GM12878 (cell line): Measurements from ENCODE around the gene C16orf92. TPM values are rescaled to one million over a fixed set of nuclear protein-coding genes. Genes with fewer than 3 reads are reported as not detected.

Experiments
- BCL3 ChIP-seq: IDR thresholded peaks from 2 replicates; pipeline ENCODE4 v1.6.1; 2011; ENCODE audit warnings: borderline replicate concordance, low read depth, mild to moderate bottlenecking, moderate library complexity, low read length; ENCODE audit not compliant: insufficient read depth, poor library complexity, severe bottlenecking
- CBX3 ChIP-seq: fragments of 200-600 bp; sonication (generic); IDR thresholded peaks from 2 replicates; pipeline ENCODE4 v1.6.1; 2016; ENCODE audit warnings: low read depth, borderline replicate concordance
- CBX5 ChIP-seq: sonication (generic); IDR thresholded peaks from 2 replicates; pipeline ENCODE4 v1.6.1; 2016; ENCODE audit warnings: low read depth, moderate library complexity, mild to moderate bottlenecking, inconsistent platforms
- CHD4 ChIP-seq: fragments of 200-600 bp; sonication (generic); IDR thresholded peaks from 2 replicates; pipeline ENCODE4 v1.6.1; 2016; ENCODE audit warnings: mild to moderate bottlenecking
- EGR1 ChIP-seq, 2 experiments: IDR thresholded peaks; 1 replicate in 1 of 2; 2 replicates in 1 of 2; pipeline ENCODE4 v1.6.1; 2011 to 2012; ENCODE audit warnings: low read depth in 2 of 2, low read length in 2 of 2, borderline replicate concordance in 1 of 2, mild to moderate bottlenecking in 1 of 2, moderate library complexity in 1 of 2
- IKZF1 ChIP-seq: fragments of 450-650 bp; conservative IDR thresholded peaks from 2 replicates; pipeline ENCODE4 v1.6.1; 2017; ENCODE audit warnings: antibody characterized with exemption, mild to moderate bottlenecking
- KLF5 ChIP-seq: fragments of 450-650 bp; IDR thresholded peaks from 2 replicates; pipeline ENCODE4 v1.6.1; 2014; ENCODE audit warnings: mild to moderate bottlenecking; ENCODE audit not compliant: partially characterized antibody
- NKRF ChIP-seq: fragments of 450-650 bp; conservative IDR thresholded peaks from 2 replicates; pipeline ENCODE4 v1.6.1; 2017; ENCODE audit warnings: mild to moderate bottlenecking, moderate library complexity
- PRDM15 ChIP-seq: fragments of 450-650 bp; formaldehyde crosslinking; IDR thresholded peaks from 2 replicates; pipeline ENCODE4 v1.4.0; 2020; ENCODE audit warnings: mild to moderate bottlenecking, moderate library complexity
- REST ChIP-seq: IDR thresholded peaks from 2 replicates; pipeline ENCODE4 v1.6.1; 2012; ENCODE audit warnings: mild to moderate bottlenecking, low read depth, low read length
- SREBF1 ChIP-seq: IDR thresholded peaks from 2 replicates; pipeline ENCODE4 v1.6.1; 2012; ENCODE audit warnings: mild to moderate bottlenecking, low read length
- SREBF2 ChIP-seq: IDR thresholded peaks from 2 replicates; pipeline ENCODE4 v1.6.1; 2012; ENCODE audit warnings: mild to moderate bottlenecking, low read length
- TCF7 ChIP-seq: IDR thresholded peaks from 2 replicates; pipeline ENCODE4 v1.6.1; 2014; ENCODE audit warnings: antibody characterized with exemption, borderline replicate concordance
- ZNF217 ChIP-seq: fragments of 450-650 bp; IDR thresholded peaks from 2 replicates; pipeline ENCODE4 v1.6.1; 2017; ENCODE audit warnings: antibody characterized with exemption, mild to moderate bottlenecking
- polyA plus RNA-seq, 11 experiments: library from polyadenylated mRNA; depleted of rRNA in 4 of 11; unstranded in 6 of 11; stranded (reverse) in 5 of 11; fragments of >200 nt; fragmentation: Nextera tagmentation in 4 of 11; fragmentation: Illumina TruSeq in 1 of 11; extraction: Ambion mirVana in 4 of 11; extraction: Trizol in 1 of 11; gene quantifications; 1 replicate in 1 of 11; 2 replicates in 10 of 11; pipeline versions ENCODE4 v1.2.1 to v1.2.3, GENCODE V29; 2011 to 2016; ENCODE audit warnings: inconsistent platforms in 2 of 11, missing spikeins in 2 of 11, low read depth in 1 of 11
- total RNA-seq, 4 experiments: library from RNA; depleted of rRNA in 3 of 4; stranded (reverse); fragments of >200 nt in 3 of 4; fragmentation: Illumina TruSeq in 1 of 4; extraction: Trizol in 1 of 4; gene quantifications; 2 replicates each; pipeline versions ENCODE4 v1.2.1 to v1.2.3, GENCODE V29; 2013 to 2021

C16orf92 gene
- total and polyA plus RNA-seq, 10 of the 15 experiments (the other 5 are each of a cell fraction or from before 2014, with no cell fraction given): not detected

GRCh38 chr16:30063893-30064728, 41.1 kb downstream of the C16orf92 start (continued):
- TF ChIP-seq BCL3: no peak
- no peak for TF ChIP-seq ZNF217
- no peak for TF ChIP-seq TCF7
- no peak for TF ChIP-seq SREBF1
- no peak for TF ChIP-seq KLF5
- TF ChIP-seq PRDM15 (CRISPR knock-in tag): no peak
- no peak for TF ChIP-seq REST
- no peak for TF ChIP-seq CHD4
- no peak for TF ChIP-seq SREBF2
- peak; percentile 64 for TF ChIP-seq IKZF1
- 0 out of 2 replicates have a peak, but pooled peaks have one; percentile 70 for TF ChIP-seq NKRF
- no peak for TF ChIP-seq EGR1 (IDR thresholded peaks at IDR 0.05; ENCODE audit: borderline replicate concordance in 1 of 2, low read depth in 2 of 2, low read length in 2 of 2)
- TF ChIP-seq CBX3: no peak
- TF ChIP-seq CBX5: no peak
